PFSK-1 (cell line): Measurements from ENCODE around the gene SNX10.

ENCODE experiments used
- FOXP2 ChIP-seq: optimal IDR thresholded peaks from 2 replicates; pipeline ENCODE3; 2011; ENCODE audit warnings: borderline replicate concordance, control low read depth, inconsistent platforms; ENCODE audit not compliant: insufficient read depth; ENCODE audit errors: extremely low read length, extremely low read depth
- POLR2AphosphoS5 ChIP-seq: IDR thresholded peaks from 2 replicates; pipeline ENCODE4 v1.6.1; 2012; ENCODE audit warnings: low read depth, mild to moderate bottlenecking, control low read depth, low read length, moderate library complexity
- REST ChIP-seq, 2 experiments: IDR thresholded peaks; 2 replicates each; pipeline versions ENCODE4 v1.6.1 to v1.8.0; 2011 to 2012; ENCODE audit warnings: low read depth in 2 of 2, low read length in 2 of 2, control low read depth in 1 of 2, inconsistent platforms in 1 of 2, mild to moderate bottlenecking in 1 of 2, moderate library complexity in 1 of 2; ENCODE audit not compliant: insufficient read depth in 1 of 2
- SIN3A ChIP-seq: IDR thresholded peaks from 2 replicates; pipeline ENCODE4 v1.6.1; 2012; ENCODE audit warnings: mild to moderate bottlenecking, low read length, moderate library complexity, borderline replicate concordance; ENCODE audit not compliant: insufficient read depth
- TAF1 ChIP-seq: IDR thresholded peaks from 2 replicates; pipeline ENCODE4 v1.6.1; 2012; ENCODE audit warnings: low read length, control low read depth, borderline replicate concordance; ENCODE audit not compliant: insufficient read depth

The SNX10 gene

DNA sequence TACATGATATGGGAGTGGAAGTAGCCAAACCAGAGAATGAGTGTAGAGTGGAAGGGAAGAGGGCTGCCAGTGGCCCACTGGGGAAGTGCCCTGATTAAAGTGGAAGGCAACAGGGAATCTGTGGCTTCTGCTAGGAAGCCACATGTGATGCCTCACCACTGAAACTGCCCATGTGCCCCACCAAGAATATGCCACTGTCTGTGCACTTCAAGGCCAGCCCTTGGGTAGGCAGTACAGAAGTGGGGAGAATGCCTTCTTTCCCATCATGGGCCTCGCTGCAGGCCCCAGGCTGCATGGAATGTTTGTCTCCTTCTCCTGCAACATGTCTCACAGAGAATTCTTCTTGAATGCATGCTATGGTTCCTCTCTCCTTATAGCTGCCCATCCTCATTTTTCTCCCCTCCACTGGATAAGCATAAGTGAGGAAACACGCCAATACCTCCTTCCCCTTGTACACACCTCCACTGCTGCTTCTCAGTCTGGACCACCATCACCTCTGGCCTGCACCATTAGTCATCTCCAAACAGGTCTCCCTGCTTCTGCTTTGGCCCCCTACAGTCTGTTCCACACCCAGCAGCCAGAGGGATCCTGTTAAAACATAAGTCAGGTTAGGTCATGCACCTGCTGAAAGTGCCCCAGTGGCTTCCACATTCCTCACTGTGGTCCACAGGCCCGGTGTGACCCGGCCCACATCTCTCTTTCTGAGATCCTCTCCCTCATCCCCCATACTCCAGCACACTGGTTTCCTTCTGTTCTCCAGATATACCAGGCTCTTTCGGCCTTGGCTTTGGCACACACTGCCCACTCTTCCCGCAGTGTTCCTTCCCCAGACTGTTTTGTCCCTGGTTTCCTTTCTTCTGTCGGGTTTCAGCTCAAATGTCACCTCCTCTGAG is 37.1 kb downstream of the SNX10 start:
- TF ChIP-seq POLR2AphosphoS5 (no peak), REST (IDR thresholded peaks at IDR 0.05; ENCODE audit: insufficient read depth in 1 of 2, low read depth in 2 of 2, low read length in 2 of 2) (no peak), FOXP2 (no peak), SIN3A (no peak), TAF1 (no peak)

- TF ChIP-seq SIN3A, result no peak
- TF ChIP-seq REST (IDR thresholded peaks at IDR 0.05; ENCODE audit: insufficient read depth in 1 of 2, low read depth in 2 of 2, low read length in 2 of 2), result no peak
- no peak for TF ChIP-seq FOXP2
- TF ChIP-seq TAF1, result no peak
- TF ChIP-seq POLR2AphosphoS5, result no peak
Observed at GRCh38 chr7:26329520-26330255, 38.0 kb downstream of the SNX10 start.

DNA sequence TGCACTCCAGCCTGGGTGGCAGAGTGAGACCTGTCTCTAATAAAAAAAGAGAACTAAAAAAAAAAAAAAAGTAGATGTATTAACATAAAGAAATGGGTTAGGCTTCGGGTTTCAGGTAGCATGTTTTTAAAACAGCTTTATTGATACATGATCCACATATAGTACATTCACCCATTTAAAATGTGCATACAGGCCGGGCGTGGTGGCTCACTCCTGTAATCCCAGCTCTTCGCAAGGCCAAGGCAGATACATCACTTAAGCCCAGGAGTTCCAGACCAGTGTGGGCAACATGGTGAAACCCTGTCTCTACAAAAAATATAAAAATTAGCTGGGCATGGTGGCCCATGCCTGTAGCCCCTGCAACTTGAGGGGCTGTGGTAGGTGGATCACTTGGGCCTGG is 39.5 kb downstream of the SNX10 start:
- TF ChIP-seq TAF1, result no peak
- no peak for TF ChIP-seq SIN3A
- TF ChIP-seq FOXP2, result no peak
- TF ChIP-seq POLR2AphosphoS5, result no peak
- TF ChIP-seq REST (IDR thresholded peaks at IDR 0.05; ENCODE audit: insufficient read depth in 1 of 2, low read depth in 2 of 2, low read length in 2 of 2), result no peak

GRCh38 chr7:26331789-26332188 is 40.1 kb downstream of the SNX10 start:
- no peak for TF ChIP-seq POLR2AphosphoS5
- TF ChIP-seq SIN3A, result no peak
- no peak for TF ChIP-seq REST (IDR thresholded peaks at IDR 0.05; ENCODE audit: insufficient read depth in 1 of 2, low read depth in 2 of 2, low read length in 2 of 2)
- no peak for TF ChIP-seq TAF1
- no peak for TF ChIP-seq FOXP2
